HG03025 (cell line): ENCODE measurements around the gene EPS8L2.

Experiments
- ATAC-seq: cut with Tn5 transposase; IDR thresholded peaks from one replicate; pipeline ENCODE4 v1.9.1; 2021; ENCODE audit warnings: mild to moderate bottlenecking, moderate library complexity; ENCODE audit not compliant: unreplicated experiment, low FRiP score

Gene EPS8L2

GRCh38 chr11:702462-703461 is 3.3 kb upstream of the EPS8L2 start:
- no peak for ATAC-seq

GRCh38 chr11:703506-703905 is 2.5 kb upstream of the EPS8L2 start:
- ATAC-seq, result no peak

- no peak for ATAC-seq
These were observed 1.8 kb upstream of the EPS8L2 start for GRCh38 chr11:704228-704674.

DNA sequence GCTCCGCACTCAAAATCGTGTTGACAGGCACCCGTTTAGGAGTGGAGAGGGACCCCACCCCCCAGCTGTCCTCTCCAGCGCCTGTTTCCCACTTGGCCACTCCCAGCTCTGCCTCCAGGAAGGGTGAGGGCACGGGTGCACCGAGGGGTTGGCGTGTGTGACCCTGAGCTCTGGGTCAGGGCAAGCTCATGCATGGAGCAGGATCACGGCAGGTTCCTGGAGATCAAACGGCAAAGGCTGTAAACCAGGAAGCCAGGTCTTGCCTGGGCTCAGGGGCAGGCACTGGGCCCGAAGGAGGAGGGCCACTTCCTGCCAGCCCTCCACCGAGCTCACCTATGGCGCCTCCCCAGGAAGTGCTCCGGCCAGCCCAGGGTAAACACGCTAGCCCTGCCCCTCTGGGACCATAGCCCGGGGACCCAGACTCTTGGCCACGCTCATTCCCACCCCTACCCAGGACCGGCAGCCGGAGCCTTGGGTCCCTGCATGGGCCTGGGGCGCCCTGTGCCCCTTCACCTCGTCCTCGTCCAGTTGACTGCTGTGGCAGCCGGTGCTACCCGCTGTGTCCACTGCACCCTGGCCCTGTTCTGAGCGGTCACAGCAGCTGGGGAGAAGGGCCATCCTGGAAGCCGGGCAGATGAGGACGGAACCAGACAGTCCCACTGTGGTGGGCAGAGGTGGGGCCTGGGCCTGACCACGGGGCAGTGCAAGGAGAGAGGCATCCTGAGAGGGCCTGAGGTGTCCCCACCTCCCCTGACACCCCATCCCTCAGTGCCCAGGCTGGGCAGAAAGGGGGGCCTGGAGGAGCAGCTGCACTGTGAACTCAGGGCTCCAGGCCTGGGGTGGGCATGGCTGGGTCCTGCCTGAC is 1.0 kb upstream of the EPS8L2 start:
- no peak for ATAC-seq

GRCh38 chr11:706439-706956 is 467 bp downstream of the EPS8L2 start:
- no peak for ATAC-seq

DNA sequence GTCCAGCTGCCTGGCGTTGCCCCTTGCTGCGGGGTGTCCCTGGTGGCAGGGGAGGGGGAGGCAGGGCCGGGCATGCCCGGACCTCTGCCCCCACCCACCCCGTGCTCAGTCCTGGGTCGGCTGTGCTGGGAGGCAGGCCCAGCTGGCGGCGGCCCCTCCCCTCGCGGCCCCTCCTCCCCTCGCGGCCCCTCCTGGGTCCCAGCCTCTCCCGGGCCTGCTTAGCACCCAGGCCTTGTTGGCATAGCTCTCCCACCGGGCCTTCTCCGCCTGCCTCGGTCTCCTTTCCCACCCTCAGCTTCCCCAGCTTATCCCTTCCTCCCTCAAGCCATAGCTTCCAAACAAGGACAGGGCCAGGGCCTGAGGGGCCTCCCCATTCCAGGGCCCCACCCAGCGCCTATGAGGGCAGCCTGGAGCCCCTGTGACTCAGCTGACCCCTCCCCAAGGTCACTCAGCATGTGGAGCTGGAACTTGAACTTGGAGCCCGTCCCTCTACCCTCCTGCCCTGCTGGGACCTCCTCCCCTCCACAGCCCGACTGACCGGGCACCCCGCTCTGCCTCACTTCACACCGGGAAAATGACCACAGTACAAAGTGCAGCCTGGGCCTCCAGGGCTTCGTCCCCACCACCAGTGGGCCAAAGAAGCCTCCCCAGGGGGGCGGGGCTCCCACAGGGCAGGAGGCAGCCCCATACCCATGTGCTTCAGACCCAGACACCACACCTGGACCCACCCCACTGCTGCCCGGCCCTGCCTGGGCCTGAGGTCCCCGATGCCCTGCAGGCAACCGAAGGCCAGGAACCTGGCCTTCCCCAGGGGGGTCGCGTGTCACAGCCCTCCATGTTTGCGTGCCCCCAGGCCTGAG is 1.2 kb downstream of the EPS8L2 start:
- ATAC-seq, result no peak

- ATAC-seq, result no peak
These were observed 1.9 kb downstream of the EPS8L2 start for GRCh38 chr11:707817-708420.

DNA sequence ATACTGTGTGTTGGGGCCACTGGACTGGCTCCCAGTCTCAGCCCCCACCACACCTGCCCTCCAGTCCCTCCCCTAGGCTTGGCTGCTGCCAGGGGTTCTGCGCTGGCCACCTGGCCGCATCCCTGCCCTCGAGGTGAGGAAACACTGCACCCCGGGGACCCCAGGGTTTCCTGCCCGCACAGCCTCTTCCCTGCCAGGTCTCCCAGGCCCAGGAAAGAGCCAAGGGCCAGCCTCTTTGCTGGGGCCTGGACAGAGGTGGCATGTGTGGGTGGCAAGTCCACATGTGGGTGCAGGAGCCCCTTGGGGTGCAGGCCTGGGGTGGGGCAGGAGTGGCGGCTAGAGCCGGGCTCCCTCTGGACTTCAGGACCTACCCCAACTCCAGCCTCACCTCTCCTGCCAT is 2.5 kb downstream of the EPS8L2 start:
- no peak for ATAC-seq

GRCh38 chr11:709109-709997 is 3.3 kb downstream of the EPS8L2 start:
- ATAC-seq, result no peak

- no peak for ATAC-seq
These were observed 8.4 kb downstream of the EPS8L2 start for GRCh38 chr11:714436-714835.

DNA sequence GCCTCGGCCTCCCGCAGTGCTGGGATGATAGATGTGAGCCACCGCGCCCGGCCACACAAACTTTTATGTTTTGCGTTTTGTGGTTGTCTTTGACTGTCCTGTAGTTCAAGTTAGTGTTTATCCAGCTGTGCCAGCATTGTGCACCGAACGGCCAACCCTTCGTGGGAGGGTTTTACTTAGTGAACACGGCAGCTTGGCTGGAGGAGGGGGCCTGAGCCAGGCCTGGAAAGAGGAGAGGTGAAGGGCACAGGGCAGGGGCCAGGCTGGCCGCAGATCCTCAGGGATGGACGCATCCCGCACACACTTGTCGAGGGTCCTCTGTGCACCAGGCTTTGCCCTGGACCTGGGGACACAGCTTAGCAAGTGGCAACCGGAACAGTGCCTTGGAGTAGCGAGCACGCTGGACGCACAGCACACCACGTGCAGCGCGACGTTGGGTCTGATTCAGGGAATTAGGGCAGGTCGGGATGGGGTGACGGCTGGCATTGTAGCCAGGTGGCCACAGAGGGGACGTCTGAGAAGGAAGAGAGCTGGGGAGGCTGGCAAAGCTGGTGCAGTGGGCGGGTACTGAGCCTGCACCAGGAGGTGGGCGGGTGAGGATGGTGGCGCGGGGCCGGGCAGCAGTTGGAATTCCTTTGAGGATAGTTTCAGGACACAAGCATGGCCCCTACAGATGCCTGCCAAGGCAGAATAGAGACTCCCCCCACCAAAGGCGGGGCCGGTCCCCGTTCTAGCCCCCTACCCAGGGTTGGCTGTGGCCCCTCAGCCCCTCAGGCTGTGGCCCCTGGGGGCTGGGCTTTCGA is 13.4 kb downstream of the EPS8L2 start:
- ATAC-seq, result no peak

GRCh38 chr11:720017-720641 is 14.1 kb downstream of the EPS8L2 start:
- no peak for ATAC-seq

DNA sequence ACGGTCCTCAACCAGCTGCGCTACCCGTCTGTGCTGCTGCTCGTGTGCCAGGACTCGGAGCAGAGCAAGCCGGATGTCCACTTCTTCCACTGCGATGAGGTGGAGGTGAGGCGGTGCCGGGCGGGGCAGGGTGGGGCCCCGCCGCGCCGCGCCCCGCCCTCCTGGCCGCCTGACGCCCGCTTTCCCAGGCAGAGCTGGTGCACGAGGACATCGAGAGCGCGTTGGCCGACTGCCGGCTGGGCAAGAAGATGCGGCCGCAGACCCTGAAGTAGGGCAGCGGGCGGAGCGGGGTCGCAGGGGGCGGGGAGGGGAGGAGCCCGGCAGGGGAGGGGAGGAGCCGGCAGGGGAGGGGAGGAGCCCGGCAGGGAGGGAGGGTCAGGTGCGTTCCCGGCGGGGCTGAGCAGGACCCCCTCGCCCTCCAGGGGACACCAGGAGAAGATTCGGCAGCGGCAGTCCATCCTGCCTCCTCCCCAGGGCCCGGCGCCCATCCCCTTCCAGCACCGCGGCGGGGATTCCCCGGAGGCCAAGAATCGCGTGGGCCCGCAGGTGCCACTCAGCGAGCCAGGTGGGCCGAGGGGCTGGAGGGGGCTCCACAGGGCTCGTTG is 14.7 kb downstream of the EPS8L2 start:
- ATAC-seq, result no peak

DNA sequence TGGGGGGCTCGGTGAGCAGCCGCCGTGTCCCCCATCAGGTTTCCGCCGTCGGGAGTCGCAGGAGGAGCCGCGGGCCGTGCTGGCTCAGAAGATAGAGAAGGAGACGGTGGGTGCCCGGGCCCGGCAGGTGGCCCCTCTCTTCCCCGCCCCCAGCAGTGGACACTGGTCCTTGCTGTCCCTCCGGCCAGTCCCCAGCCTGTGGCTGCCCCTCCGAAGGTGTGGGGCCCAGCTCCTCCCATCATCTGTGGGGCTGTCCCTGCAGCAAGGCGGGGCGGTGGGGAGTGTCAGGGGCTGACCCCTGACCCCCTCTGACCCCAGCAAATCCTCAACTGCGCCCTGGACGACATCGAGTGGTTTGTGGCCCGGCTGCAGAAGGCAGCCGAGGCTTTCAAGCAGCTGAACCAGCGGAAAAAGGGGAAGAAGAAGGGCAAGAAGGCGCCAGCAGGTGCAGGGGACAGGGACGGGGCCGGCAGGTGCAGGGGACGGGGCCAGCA is 15.3 kb downstream of the EPS8L2 start:
- no peak for ATAC-seq

- ATAC-seq, result no peak
These were observed 15.8 kb downstream of the EPS8L2 start for GRCh38 chr11:721741-722345.

DNA sequence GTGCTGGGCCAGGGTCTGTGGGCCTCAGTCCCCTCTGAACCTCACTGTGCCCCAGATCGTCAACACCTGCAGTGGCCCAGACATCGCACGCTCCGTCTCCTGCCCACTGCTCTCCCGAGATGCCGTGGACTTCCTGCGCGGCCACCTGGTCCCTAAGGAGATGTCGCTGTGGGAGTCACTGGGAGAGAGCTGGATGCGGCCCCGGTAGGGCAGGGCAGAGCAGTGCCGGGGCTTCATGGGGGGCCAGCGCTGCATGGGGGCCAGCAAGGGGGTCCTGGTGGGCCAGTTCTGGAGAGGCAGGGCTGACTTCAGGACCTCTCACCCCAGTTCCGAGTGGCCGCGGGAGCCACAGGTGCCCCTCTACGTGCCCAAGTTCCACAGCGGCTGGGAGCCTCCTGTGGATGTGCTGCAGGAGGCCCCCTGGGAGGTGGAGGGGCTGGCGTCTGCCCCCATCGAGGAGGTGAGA is 16.3 kb downstream of the EPS8L2 start:
- ATAC-seq, result no peak
